CD8-positive, alpha-beta memory T cell (primary cell): ENCODE measurements around the gene PLRG1. TPM values are rescaled to one million over a fixed set of nuclear protein-coding genes. Genes with fewer than 3 reads are reported as not detected.

ENCODE experiments used
- CTCF ChIA-PET: fragments of 350-600 bp; sonication (Branson Sonifier 250); formaldehyde crosslinking; loops from one replicate; lab custom pipeline; 2021; ENCODE audit warnings: antibody characterized with exemption; lab: Charles Lee
- POLR2A ChIA-PET: fragments of 350-600 bp; sonication (Branson Sonifier 250); formaldehyde crosslinking; loops from one replicate; lab custom pipeline; 2021; ENCODE audit warnings: antibody characterized with exemption; lab: Charles Lee
- DNase-seq, 5 donors: peaks; one replicate each; pipeline versions ENCODE4 v3.0.0 to v3.0.0-alpha.2; 2020 to 2022; ENCODE audit warnings: mixed read lengths in 1 of 5
- H3K27ac ChIP-seq: one replicate; pipeline ENCODE4 v1.7.0; 2013; ENCODE audit warnings: low read depth, mild to moderate bottlenecking, low read length, moderate library complexity
- H3K27me3 ChIP-seq: 2 replicates; pipeline ENCODE4 v1.7.0; 2013; ENCODE audit warnings: low read length, mild to moderate bottlenecking; ENCODE audit not compliant: insufficient read depth, poor library complexity, severe bottlenecking
- H3K36me3 ChIP-seq: 2 replicates; pipeline ENCODE4 v1.7.0; 2013; ENCODE audit warnings: mild to moderate bottlenecking, low read length, moderate library complexity; ENCODE audit not compliant: insufficient read depth
- H3K4me1 ChIP-seq: 2 replicates; pipeline ENCODE4 v1.7.0; 2013; ENCODE audit warnings: mild to moderate bottlenecking, low read length, moderate library complexity; ENCODE audit not compliant: insufficient read depth
- H3K4me3 ChIP-seq: 2 replicates; pipeline ENCODE4 v1.7.0; 2013; ENCODE audit warnings: mild to moderate bottlenecking, low read length
- H3K9me3 ChIP-seq: 2 replicates; pipeline ENCODE4 v1.7.0; 2013; ENCODE audit warnings: mild to moderate bottlenecking, low read length
- H3K27ac Mint-ChIP-seq, 8 donors: one replicate each; pipeline ENCODE4 v1.8.0; 2020 to 2021; ENCODE audit warnings: mixed read lengths in 8 of 8, mild to moderate bottlenecking in 6 of 8, inconsistent platforms in 3 of 8, moderate library complexity in 3 of 8
- H3K27me3 Mint-ChIP-seq, 2 donors: one replicate each; pipeline ENCODE4 v1.8.0; 2020 to 2021; ENCODE audit warnings: mixed read lengths in 2 of 2, mild to moderate bottlenecking in 1 of 2, moderate library complexity in 1 of 2
- H3K36me3 Mint-ChIP-seq, 3 donors: one replicate each; pipeline ENCODE4 v1.8.0; 2020 to 2021; ENCODE audit warnings: mixed read lengths in 3 of 3, inconsistent platforms in 1 of 3, mild to moderate bottlenecking in 1 of 3
- H3K4me1 Mint-ChIP-seq, 3 donors: one replicate each; pipeline ENCODE4 v1.8.0; 2020 to 2021; ENCODE audit warnings: mixed read lengths in 3 of 3, inconsistent platforms in 1 of 3, mild to moderate bottlenecking in 1 of 3
- H3K4me3 Mint-ChIP-seq, 7 donors: one replicate each; pipeline ENCODE4 v1.8.0; 2020 to 2021; ENCODE audit warnings: mixed read lengths in 7 of 7, mild to moderate bottlenecking in 6 of 7, moderate library complexity in 4 of 7, inconsistent platforms in 2 of 7
- H3K9me3 Mint-ChIP-seq, 5 donors: one replicate each; pipeline ENCODE4 v1.8.0; 2020 to 2022; ENCODE audit warnings: mixed read lengths in 5 of 5, mild to moderate bottlenecking in 3 of 5, moderate library complexity in 2 of 5, inconsistent platforms in 1 of 5
- polyA plus RNA-seq: library from polyadenylated mRNA; unstranded; fragments of 300-500 nt; fragmentation: Illumina TruSeq; gene quantifications from one replicate; pipeline ENCODE4 v1.2.3, GENCODE V29; 2021
- total RNA-seq, 2 experiments: library from RNA; stranded (reverse); gene quantifications; one replicate each; pipeline ENCODE4 v1.2.3, GENCODE V29; 2021

The PLRG1 gene
- total and polyA plus RNA-seq, 3 experiments from 2014 or later: 79.6 to 139 (median 136) TPM

- Mint-ChIP-seq H3K36me3 (no peaks in the 10 kb centered on the region), H3K4me3 (peak overlapping the region; percentile 17 to 68 (median 56)), H3K9me3 (peaks cover 0 to 4% (median 0%) of the 10 kb centered on the region in 5 donors), H3K27ac (no peak overlapping the region), H3K4me1 (peaks cover 6 to 20% (median 13%) of the 10 kb centered on the region in 3 donors), H3K27me3 (peaks cover 35 to 56% of the 10 kb centered on the region in 2 donors)
- Histone ChIP-seq H3K4me1 (no peaks in the 10 kb centered on the region), H3K4me3 (no peak overlapping the region), H3K9me3 (no peaks in the 10 kb centered on the region), H3K27ac (no peak overlapping the region), H3K27me3 (peaks cover 13% of the 10 kb centered on the region), H3K36me3 (no peaks in the 10 kb centered on the region)
- DNase-seq: no peak
- CTCF ChIA-PET: no interaction called here
- POLR2A ChIA-PET: no interaction called here
Observed at GRCh38 chr4:154490583-154491340, 59.4 kb downstream of the PLRG1 start.

GRCh38 chr4:154490234-154490582 is 60.0 kb downstream of the PLRG1 start:
- H3K36me3 Mint-ChIP-seq: no peaks in the 10 kb centered on the region
- POLR2A ChIA-PET: no interaction called here
- no peak overlapping the region for H3K4me3 ChIP-seq
- CTCF ChIA-PET: no interaction called here
- H3K9me3 ChIP-seq: no peaks in the 10 kb centered on the region
- H3K4me1 Mint-ChIP-seq: peaks cover 6 to 20% (median 13%) of the 10 kb centered on the region in 3 donors
- H3K27ac Mint-ChIP-seq: no peak overlapping the region
- peak overlapping the region in 2 of 7 donors; percentile 17 to 62 for H3K4me3 Mint-ChIP-seq
- H3K27me3 Mint-ChIP-seq: peaks cover 35 to 54% of the 10 kb centered on the region in 2 donors
- peaks cover 13% of the 10 kb centered on the region for H3K27me3 ChIP-seq
- peaks cover 0 to 4% (median 0%) of the 10 kb centered on the region in 5 donors for H3K9me3 Mint-ChIP-seq
- H3K36me3 ChIP-seq: no peaks in the 10 kb centered on the region
- no peaks in the 10 kb centered on the region for H3K4me1 ChIP-seq
- no peak for DNase-seq
- H3K27ac ChIP-seq: no peak overlapping the region

- no peaks in the 10 kb centered on the region for H3K9me3 ChIP-seq
- CTCF ChIA-PET: no interaction called here
- POLR2A ChIA-PET: no interaction called here
- Mint-ChIP-seq H3K9me3 (peaks cover 0 to 4% (median 0%) of the 10 kb centered on the region in 5 donors), H3K27ac (no peak overlapping the region), H3K4me3 (peak overlapping the region in 1 of 7 donors; percentile 15), H3K27me3 (peaks cover 31 to 54% of the 10 kb centered on the region in 2 donors), H3K36me3 (no peaks in the 10 kb centered on the region), H3K4me1 (peaks cover 6 to 20% (median 13%) of the 10 kb centered on the region in 3 donors)
- no peak for DNase-seq
- no peaks in the 10 kb centered on the region for H3K4me1 ChIP-seq
- H3K36me3 ChIP-seq: no peaks in the 10 kb centered on the region
- H3K27me3 ChIP-seq: peaks cover 13% of the 10 kb centered on the region
- H3K27ac ChIP-seq: no peak overlapping the region
- no peak overlapping the region for H3K4me3 ChIP-seq
Observed at GRCh38 chr4:154489558-154490233, 60.5 kb downstream of the PLRG1 start.

GRCh38 chr4:154487145-154487544 is 63.1 kb downstream of the PLRG1 start:
- no peak overlapping the region for H3K27ac ChIP-seq
- no peak for DNase-seq
- Mint-ChIP-seq H3K4me1 (peaks cover 6 to 15% (median 9%) of the 10 kb centered on the region in 3 donors), H3K27ac (no peak overlapping the region), H3K27me3 (peaks cover 17 to 32% of the 10 kb centered on the region in 2 donors), H3K9me3 (peaks cover 0 to 2% (median 0%) of the 10 kb centered on the region in 5 donors), H3K4me3 (no peak overlapping the region), H3K36me3 (no peaks in the 10 kb centered on the region)
- CTCF ChIA-PET: no interaction called here
- POLR2A ChIA-PET: no interaction called here
- H3K36me3 ChIP-seq: no peaks in the 10 kb centered on the region
- H3K4me3 ChIP-seq: no peak overlapping the region
- no peaks in the 10 kb centered on the region for H3K9me3 ChIP-seq
- peaks cover 7% of the 10 kb centered on the region for H3K27me3 ChIP-seq
- H3K4me1 ChIP-seq: no peaks in the 10 kb centered on the region

- no peaks in the 10 kb centered on the region for H3K4me1 ChIP-seq
- ChIA-PET CTCF (no interaction called here), POLR2A (no interaction called here)
- H3K4me3 ChIP-seq: no peak overlapping the region
- no peak overlapping the region for H3K27ac ChIP-seq
- no peak for DNase-seq
- H3K9me3 Mint-ChIP-seq: peaks cover 0 to 2% (median 0%) of the 10 kb centered on the region in 5 donors
- H3K27me3 ChIP-seq: no peaks in the 10 kb centered on the region
- no peak overlapping the region for H3K27ac Mint-ChIP-seq
- H3K36me3 Mint-ChIP-seq: no peaks in the 10 kb centered on the region
- peaks cover 11 to 18% of the 10 kb centered on the region in 2 donors for H3K27me3 Mint-ChIP-seq
- no peak overlapping the region for H3K4me3 Mint-ChIP-seq
- no peaks in the 10 kb centered on the region for H3K36me3 ChIP-seq
- no peaks in the 10 kb centered on the region for H3K9me3 ChIP-seq
- H3K4me1 Mint-ChIP-seq: peaks cover 0 to 3% (median 3%) of the 10 kb centered on the region in 3 donors
Observed at GRCh38 chr4:154485127-154485773, 65.0 kb downstream of the PLRG1 start.

Other genes with a start within 250 kb of the PLRG1 start
- gene DCHS2, start 58.6 kb downstream of the PLRG1 start, total RNA-seq: under 1 TPM in 1 of 2 experiments, not detected in 1; 0.09 TPM
- gene DCHS2, start 58.6 kb downstream of the PLRG1 start, polyA plus RNA-seq: not detected
- gene FGB, start 12.6 kb upstream of the PLRG1 start, total RNA-seq: not detected
- not detected for gene FGB, start 12.6 kb upstream of the PLRG1 start, polyA plus RNA-seq
- gene FGA, start 40.3 kb upstream of the PLRG1 start, total RNA-seq: not detected
- not detected for gene FGA, start 40.3 kb upstream of the PLRG1 start, polyA plus RNA-seq
- gene FGG, start 62.3 kb upstream of the PLRG1 start, total RNA-seq: not detected
- not detected for gene FGG, start 62.3 kb upstream of the PLRG1 start, polyA plus RNA-seq
- gene LRAT, start 193.6 kb upstream of the PLRG1 start, total RNA-seq: not detected
- not detected for gene LRAT, start 193.6 kb upstream of the PLRG1 start, polyA plus RNA-seq
- gene RBM46, start 230.9 kb upstream of the PLRG1 start, total RNA-seq: not detected
- gene RBM46, start 230.9 kb upstream of the PLRG1 start, polyA plus RNA-seq: not detected